ENCODE measurements around the gene DPYD. TPM values are rescaled to one million over a fixed set of nuclear protein-coding genes. Genes with fewer than 3 reads are reported as not detected.

DPYD gene
- total RNA-seq, 1 donor from 2014 or later = 21.7 TPM

DNA sequence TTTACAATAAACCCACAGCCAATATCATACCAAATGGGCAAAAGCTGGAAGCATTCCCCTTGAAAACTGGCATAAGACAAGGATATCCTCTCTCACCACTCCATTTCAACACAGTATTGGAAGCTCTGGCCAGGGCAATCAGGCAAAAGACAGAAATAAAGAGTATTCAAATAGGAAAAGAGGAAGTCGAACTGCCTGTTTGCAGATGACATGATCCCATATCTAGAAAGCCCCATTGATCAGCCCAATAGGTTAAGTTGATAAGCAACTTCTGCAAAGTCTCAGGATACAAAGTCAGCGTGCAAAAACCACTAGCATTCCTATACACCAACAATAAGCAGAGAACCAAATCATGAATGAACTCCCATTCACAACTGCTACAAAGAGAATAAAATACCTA, 235.5 kb downstream of the DPYD start:
- no peak for DNase-seq

DNA sequence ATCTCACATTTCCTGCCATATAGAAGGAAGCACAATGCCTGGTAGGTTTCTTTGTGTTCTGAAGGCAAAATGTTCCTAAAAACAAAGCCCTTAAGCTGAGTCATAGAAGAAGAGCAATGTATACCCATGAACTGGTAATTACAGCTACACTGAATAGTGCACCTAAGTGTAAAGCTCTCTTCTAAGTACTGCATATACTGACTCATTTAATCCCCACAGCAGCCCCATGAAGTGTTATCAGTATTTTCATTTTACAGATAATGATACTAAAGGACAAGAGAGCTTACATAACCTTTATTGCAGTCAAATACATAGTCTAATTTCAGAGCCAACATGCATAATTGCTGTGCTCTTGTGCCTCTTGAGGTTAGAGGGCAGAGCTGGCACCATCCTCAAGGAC, 239.9 kb downstream of the DPYD start:
- no peak for DNase-seq

DNA sequence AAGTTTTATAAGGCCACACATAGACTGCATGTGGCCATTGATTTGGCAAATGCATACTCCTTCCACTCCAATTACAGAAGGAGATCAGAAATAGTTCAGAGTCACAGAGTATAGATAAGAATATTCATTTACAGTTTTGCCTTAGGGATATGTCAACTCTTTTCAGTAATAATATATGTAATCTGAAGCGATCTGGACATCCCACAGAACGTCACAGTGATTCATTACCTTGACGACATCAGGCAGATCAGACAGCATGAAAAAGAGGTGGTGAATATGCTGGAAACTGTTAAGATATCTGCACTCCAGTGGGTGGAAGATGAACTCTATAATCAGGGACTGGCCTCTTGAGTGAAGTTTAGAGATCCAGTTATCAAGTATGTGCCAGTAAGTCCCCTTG, 240.4 kb downstream of the DPYD start:
- DNase-seq = no peak

DNA sequence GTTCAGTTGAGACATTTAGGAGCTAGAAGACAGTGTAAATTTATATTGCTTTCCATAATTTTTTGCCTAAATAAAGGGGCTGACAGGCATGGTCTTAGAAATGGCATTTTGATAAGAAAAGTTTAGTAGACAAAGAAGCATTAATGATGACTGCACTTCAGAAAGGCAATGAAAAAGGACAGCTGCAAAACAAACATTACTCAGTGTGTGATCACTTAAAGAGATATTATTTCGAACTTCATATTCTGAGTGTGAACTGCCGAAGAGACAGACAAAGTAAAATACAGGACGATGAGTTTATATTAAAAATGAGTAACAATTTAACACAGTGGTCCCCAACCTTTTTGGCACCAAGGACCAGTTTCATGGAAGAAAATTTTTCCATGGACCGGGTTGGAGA, 243.1 kb downstream of the DPYD start:
- no peak for DNase-seq

DNA sequence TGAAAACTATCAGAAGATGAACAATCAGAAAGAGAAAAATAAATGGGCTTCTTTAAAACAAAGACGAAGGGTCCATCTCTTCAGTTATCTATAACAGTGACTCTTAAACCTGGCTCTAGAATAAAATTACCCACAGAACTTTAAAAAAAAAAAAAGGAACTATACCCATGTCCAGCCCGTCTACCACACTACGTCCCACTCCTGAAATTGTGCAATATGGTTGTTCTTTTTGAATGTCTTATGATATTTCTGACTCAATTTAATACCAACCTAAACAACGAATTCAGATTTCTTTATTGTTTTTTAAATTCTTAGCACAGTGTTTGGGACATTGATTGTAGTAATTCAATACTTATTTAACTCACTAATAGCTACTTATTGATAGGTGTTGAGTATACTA, 246.3 kb downstream of the DPYD start:
- no peak for DNase-seq

DNA sequence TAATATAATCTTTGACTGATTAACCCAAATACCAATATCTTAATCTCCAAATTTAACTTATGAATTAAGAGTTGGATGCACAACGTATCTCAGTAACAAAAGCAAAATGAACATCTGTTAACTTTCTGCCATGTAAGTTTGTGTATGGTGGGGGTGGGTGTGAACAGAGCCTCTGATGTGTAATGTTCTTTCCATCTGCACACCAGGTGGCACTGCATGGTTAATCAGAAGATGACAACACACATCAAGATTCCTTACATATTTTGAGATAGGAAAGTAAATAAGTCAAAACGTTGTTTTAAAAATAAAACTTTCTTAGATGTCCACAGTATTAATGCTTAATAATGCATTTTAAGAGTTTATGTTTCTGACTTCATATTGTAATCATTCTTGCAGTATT, 251.9 kb downstream of the DPYD start:
- DNase-seq = no peak

DNA sequence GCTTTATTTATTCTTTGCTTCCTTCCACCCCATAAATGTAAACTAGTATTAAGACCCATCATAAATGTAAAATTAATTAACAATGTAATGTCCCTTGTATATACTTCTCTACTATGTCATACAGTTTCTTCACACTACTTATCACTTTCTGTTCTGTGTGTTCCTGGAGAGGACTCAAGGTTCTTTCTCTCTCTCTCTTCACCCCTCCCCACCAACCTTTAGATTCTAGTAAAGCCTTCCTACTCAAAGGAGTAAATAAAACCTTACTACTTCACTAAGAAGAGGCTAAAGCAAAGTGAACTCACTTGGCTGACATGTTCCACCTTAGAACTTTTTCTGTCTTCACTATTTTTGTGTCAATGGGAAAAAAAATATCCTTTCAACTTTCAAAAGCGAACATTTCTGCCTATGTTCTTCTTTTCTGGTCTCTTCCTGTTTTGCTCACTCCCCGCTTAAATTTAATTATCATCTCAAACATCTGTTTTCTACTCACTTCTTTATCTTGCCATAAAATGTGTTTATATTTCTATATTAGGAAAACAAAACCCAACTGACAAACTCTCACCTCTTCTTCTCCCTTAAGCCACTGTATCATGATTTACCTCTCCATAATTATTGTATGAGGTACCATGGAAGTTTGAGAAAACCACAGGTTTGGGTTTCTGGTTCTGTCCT, 260.3 kb downstream of the DPYD start:
- no peak for DNase-seq

DNA sequence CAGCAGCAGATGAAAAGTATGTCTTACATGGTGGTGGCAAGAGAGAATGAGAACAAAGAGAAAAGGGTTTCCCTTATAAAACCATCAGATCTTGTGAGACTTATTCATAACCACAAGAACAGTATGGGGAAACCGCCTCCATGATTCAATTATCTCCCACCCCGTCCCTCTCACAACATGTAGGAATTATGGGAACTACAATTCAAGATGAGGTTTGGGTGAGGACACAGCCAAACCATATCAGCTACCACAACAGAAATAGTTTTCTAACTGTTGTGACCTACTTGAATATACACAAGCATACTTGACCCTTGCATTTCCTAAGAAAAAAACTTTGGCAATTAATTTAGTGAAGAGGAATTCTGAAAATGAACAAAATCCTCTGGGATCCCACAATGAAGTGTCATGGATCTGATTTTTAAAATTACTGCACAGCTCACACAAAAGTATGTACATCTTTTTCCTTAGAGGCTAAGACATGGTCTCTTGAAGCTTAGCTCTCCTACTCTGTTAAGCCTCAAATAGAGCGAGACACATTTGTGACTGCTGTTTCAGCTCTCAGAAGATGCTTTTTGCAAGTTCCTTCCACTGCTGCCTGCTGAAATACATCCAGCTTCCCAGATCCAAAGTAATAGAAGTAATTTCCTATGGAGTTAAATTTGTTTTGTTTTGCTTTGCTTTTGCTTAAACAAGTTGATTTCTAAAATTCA, 265.8 kb downstream of the DPYD start:
- no peak for DNase-seq

DNA sequence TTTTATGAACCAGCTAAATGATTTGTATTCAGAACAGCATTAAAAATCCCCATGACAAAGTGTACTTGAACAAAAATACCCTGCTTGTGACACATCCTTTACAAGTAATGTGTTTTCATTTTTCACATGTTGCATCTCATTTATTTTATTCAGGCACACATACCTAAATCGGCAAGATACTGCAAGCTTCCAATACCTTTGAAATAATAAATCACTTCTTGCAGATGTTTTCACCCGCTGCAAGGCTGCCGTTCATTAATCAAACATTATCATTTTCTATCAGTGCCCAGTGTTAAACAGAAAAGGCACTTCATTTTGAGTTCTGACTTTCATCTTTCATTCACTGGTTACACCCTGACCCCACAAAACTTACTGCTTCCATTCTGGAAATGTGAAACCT, 269.6 kb downstream of the DPYD start:
- no peak for DNase-seq

DNA sequence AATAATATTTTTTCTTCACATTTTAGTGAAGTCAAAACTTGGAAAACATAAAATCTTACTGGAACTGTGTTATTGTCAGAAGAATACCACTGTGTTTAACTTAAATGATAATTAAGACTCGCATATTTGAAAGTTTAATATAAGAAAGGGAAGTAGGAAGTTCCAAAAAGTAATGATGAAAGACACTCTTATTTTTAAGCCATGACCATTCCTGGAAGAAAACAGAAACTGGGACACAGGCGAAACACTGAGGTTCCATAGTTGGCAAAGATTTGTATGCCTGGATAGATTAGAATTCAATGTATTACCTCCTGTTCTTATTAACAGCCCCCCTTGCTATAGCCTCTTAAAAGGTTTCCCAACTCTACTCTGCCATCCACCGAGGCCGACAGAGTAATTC, 271.2 kb downstream of the DPYD start:
- DNase-seq = no peak

DNA sequence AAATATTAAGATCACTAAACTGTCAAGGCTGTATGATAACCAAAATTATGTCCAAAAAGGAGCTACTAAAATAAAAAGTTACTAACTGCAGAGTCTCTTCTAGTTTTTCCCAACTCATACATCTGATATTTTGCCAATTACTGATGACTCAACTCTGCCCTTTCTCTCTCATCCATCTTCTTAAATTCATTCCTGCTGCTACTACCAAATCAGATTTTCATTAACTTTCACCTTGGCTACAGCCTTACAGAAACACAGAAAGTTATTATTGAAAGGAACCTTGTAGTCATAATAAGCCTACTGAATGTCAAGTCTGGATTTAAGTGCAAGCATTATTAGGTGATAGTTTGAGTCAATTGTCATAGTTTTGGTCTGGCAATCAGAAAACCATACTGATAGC, 273.1 kb downstream of the DPYD start:
- DNase-seq = no peak

DNA sequence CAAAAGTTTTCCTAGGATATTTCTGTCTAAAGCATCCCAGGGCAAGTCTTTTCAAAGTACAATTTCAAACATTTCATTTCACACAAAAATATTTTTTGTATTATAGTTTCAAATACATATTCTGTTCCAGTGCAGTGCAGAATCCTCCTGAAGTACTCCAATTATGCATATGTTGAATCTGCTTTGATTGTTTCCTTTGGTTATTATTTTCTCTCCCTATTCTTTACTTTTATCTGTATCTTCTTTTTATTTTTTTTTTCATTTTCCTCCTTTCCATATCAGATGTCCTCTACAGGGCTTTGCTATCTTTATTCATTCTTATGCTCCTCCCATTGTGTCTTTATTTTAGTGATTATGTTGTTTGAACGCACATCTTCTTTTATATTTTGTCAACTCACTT, 274.8 kb downstream of the DPYD start:
- no peak for DNase-seq

DNA sequence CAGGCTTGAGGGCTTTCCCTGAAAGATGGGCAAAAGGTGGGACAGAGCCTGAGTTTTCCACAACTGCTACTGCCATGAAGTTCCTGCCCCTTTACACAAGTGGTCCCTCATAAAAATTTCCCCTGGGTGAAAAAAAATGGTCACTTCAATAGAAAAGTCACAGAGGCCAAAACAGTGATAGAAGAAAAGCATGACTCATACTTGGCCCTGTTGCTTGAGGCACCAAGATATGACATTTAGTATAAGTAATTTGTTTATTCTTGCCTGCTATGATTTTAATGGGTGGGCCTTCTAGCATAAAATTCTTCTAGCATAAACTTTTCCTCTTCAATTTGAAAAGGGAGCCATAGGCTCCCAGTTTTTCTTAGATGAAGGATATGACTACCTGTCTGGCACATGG, 280.2 kb downstream of the DPYD start:
- DNase-seq = no peak

DNA sequence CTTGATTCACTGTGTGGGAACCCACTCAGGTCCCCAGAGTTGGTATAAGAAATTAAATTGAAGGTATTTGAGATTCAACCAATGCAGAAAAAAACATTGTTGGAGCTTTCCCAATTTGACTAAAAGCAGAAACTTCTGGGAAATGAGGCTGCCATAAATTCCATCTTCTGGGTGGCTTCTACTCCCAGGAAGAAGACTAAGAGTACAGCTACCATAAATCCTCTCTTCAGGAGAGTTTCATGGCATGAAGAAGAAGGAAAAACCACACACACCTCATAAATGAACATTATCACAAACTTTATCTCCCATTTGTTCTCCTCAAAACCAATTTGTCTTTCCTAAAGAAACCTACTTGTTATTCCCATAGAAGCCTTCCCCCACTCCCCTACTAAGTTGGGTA, 283.9 kb downstream of the DPYD start:
- no peak for DNase-seq

DNA sequence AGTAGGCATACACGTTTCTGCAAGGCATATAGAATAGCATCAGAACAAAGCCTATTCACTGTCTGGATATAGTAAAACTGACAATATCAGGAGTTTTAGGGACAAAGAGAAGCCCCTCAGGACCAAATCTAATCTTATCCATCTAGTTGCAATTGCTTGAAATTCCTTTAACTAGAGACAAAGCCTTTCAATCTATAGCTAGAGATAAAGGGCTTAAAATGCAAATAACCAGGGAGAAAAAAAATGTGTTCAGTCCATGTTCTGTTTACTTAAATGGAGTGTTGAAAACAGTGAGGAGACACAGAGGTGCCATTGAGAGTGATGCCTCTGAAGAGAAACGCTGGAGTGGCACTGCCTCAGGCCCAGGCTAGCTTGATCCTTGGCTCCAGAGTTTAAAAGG, 286.1 kb downstream of the DPYD start:
- no peak for DNase-seq

DNA sequence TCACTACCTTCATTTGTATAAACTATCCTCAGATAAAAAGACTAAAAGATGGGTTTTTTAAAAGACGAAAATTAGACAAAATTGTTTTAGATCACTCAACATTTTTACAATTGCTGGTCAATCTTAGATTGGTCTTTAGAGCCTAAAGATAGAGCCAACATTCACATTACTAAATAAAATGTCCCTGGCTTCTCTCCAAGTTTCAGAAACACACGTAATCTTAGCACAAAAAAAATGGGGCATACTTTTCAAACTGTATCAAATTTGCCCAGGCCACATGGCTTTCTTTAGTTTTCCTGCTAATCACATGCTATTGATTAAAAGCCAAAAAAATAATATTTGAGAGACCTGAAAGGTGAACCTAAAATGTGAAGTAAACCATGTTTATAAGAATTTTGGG, 288.1 kb downstream of the DPYD start:
- no peak for DNase-seq

DNA sequence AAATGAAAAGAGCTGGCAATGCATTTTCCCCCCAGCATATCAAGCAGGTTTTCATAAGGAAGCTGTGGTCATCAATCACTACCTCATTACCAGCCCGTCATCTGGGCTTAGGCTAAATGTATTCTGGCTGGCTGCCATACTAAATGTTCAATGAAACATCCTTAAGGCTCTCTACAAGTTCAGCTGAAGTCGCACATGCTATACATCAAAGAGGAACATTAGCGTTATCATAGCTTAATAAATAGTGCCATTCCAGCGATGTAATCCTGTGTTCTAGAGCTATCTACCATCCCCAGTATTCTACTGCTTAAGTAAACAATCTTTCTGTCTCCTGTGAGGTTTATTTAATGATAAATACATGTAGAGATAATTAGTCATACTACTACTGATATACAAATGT, 288.8 kb downstream of the DPYD start:
- no peak for DNase-seq

DNA sequence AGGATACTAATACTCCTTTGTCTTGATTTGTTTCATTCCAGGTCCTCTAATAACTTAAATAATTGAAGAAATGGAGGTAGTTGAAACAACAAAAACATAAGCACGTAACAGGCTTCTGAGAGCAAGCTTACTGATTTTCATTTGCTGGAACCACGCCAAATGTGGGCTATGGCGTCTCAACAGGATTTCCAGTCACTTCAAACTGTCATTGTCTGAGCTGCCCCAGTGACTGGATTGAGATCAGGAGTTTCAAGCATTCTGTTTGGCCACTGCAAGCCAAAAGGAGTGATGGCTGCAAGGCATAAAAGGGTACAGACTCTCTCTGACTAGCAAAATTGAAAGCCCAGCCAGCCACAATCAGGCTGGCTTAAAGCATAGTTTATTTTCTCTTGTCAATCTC, 289.9 kb downstream of the DPYD start:
- DNase-seq = no peak

DNA sequence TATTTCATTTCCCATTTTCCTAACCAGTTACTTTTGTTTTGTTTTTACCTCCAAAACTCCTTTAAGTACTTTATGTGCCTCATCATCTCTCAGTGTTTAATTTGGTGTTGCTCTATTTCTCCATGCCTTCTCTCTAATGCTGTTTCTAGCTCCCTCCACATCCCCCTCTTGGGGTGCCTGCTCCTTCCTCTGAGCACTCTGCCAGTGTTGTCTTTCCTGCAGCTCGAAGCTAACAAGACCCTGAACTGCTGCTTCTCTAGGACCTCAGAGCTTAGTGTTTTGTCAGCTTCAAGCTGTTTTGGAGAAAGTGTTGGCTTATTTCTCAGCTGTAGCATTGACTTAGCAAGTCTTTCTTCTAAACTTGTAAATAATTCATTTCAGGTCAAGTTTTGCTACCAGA, 290.6 kb downstream of the DPYD start:
- DNase-seq = no peak

DNA sequence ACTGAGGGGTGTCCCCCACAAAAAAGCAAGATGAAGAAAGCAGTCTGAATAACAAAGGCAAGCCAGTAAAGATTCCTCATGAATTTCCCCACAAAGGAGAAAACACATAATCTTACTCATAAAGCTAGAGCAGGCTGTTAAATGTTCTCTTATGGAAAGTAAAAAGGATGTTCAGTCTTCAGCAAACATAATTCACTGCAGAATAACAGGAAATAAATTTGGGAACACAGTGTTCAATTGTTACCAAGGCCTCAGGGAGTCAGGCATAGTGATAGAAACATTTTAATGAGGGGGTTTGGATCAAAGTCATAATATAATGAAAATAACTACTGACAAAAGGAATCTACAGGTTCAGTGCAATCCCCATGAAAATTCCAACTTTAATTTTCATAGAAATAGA, 297.6 kb downstream of the DPYD start:
- no peak for DNase-seq

DNA sequence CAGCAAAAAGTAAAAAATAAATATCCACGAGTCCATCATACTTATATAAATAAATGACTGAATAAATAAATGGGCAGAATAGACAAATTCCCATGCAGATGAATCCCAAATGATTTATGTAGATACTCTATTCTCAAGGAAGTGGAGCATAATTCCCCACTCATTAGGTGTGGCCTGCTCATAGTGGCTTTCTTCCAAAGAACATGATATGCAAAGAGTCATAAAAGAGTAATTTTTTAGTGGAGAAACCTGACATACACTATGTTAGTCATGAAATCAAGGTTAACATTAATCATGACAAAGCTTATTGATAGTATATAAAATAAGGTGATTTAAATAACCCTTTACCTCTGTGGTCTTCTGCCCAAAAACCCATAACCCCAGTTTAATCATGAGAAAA, 298.9 kb downstream of the DPYD start:
- DNase-seq = no peak

DNA sequence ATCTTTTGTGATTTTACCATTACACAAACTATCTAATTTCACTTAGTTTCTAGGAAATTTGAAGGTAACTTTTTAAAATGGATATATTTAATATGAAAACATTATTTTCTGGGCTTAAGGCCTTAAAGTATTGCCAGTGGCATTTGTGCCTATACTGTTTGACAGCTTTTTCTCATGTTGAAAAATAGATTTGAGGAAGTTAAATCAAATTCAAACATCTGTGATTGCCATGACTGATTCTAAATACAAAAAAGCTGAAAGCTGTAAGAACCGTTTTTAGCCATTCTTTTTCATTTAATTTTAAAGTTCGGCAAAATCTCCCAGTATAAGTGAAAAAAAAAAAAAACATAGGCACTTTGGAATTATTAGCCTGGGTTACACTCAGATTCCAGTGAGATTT, 301.1 kb downstream of the DPYD start:
- DNase-seq = no peak

DNA sequence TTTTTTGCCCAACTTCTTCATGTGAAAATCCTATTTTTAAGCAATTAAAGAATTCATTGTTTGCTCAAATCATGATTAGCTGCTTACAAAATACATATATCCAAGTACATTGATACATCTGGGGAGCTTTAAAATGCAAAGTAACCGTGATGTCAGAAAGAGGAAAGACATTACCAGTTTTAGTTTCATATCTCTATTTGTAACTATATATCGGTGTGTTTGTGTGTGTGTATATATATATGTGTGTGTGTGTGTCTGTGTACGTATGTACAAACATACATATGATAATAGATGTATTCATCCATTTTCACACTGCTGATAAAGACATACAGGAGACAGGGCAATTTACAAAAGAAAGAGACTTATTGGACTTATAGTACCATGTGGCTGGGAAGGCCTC, 310.1 kb downstream of the DPYD start:
- no peak for DNase-seq

DNA sequence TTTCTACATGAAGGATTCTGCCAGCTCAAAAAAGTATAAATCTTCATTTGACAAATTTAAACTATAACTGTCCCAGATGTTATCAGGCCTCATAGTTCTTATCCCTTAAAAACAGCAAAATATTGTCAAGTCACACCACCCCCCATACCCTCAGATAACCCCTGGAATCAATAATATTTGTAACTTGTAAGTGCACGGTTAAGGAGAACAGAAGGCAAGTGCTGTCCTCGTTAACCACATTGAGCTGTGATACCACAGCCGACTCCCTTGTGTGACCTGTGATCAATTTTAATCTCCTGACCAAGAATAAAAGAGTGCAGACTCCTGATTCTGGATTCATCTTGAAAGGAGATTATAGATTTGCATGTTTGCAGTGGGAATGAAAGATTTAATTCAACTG, 310.7 kb downstream of the DPYD start:
- DNase-seq = no peak

DNA sequence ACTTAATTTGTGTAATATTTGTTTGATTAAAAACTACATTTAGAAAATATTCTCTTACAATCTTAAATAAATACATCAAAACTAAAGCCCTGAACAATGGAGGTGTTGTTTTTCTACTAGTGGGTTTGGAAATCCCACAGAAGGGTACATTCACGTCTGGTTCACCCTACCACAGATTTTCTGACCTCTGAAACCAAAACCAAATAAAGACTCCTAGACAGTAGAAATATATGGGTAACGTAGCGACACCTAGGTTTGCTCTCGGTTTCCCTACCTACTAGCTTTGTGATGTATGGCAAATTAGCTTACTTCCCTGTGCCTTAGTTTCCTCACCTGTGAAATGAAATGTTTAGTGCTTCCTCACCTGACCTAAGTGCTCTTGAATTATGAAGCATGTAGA, 312.6 kb downstream of the DPYD start:
- DNase-seq = no peak
